ENCODE data around the gene MRI1. TPM values are rescaled to one million over a fixed set of nuclear protein-coding genes. Genes with fewer than 3 reads are reported as not detected.
A peak's percentile ranks its signal among the peaks of the same experiment; 100 is the strongest.
"Not testable (repeated sequence)": the region's sequence is repeated elsewhere in the genome, so short reads cannot be mapped to it uniquely, and the experiment has no call there.

The MRI1 gene
- total RNA-seq, 1 donor from 2014 or later, result 16.4 TPM

DNA sequence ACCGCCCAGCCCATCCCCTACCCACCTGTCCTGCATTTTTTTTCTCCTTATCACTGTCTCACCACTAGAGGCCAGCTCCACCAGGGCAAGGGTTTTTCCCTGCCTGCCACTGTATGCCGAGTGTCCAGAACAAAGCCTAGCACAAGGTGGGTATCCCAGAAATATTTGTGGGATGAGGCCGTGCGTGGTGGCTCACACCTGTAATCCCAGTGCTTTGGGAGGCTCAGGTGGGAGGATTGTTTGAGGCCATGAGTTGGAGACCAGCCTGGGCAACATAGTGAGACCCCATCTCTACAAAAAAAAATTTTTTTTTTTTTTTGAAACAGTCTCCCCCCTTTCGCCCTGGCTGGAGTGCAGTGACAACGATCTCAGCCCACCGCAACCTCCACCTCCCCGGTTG lies 2.9 kb upstream of the MRI1 start:
- DNase-seq, result no peak

DNA sequence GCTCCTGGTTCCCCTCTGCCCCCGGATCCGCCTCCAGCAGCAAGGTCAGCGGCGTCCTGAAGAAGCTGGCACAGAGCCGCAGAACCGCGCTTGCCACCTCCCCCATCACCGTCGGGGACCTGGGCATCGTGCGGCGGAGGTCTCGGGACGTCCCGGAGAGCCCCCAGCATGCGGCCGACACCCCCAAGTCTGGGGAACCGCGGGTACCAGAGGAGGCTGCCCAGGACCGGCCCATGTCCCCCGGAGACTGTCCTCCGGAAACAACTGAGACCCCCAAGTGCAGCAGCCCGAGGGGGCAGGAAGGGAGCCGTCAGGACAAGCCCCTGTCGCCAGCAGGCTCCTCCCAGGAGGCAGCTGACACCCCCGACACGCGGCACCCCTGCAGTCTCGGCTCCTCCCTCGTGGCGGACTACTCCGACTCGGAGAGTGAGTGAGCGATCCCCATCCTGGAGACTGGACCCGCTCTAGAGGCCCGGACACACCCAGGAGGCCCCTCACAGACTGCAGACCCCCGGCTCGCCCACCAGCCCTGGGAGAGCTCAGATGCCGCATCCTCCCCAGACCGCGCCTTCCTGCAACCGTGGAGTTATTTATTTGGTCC lies 1.6 kb upstream of the MRI1 start:
- no peak for DNase-seq

DNA sequence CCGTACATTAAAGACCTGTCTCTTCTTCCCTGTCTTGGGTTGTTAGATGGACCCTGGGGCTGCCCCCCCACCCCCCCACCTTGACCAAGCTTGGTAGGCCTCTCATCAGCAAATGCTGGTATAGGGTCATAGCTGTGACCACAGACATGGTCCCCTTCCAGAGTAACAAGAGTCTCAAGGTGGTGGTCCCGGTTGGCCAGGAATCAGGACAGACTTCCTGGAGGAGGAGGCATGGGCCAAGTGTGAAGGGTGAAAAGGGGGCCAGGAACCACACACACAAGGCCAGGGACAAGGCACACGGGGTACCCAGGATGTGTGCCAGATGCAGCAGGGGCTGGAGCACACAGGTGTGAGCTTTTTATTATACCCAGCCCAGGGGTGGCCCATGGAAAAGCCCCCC lies 1.1 kb upstream of the MRI1 start:
- DNase-seq, result no peak

- DNase-seq, result no peak
Observed at GRCh38 chr19:13764821-13765394, 586 bp downstream of the MRI1 start.

DNA sequence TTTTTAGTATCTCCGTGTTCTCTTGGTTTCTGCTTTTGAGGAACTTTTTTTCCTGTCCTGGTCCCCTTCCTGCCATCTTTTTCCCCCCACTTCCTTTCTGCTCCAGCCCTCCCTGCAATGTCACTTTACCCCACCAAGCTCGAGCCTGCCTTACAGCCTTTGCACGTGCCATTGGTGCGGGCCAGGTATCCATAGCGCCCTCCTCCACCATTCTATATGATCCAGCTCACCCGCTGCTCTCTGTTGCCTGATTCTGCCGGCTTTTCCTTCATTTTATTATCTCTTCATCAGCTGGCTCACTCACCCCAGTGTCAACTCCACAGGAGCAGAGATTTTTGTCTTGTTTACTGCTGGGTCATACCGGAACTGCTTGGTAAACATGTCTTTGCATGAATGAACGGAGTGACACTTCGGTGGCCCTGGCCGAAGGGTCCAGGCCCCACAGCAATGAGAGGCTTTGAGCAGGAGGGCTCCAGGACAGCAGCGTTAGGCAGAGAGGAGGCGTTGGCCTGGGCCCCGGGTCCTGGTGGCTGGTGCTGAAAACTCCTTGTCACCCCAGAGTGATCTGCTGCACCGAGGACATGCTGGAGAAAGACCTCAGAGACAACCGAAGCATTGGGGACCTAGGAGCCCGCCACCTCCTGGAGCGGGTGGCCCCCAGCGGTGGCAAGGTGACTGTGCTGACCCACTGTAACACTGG lies 1.2 kb downstream of the MRI1 start:
- no peak for DNase-seq

DNA sequence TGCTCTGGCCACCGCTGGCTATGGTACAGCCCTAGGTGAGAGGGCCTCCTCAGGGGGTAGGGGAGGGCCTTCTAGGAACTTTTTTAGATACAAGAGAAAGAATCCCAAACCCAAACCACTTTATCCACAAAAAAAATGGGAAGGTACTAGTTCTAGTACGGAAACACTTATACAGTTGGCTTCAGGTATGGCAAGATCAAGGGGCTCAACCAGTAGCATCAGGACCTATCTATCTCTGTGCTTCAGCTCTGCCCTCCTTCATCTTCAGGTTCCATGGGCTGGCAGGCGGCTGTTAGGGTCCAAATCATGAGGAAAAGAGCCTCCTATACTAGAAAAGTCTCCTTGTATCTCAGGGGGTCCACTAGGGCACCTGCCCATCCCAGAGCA lies 1.8 kb downstream of the MRI1 start:
- DNase-seq, result no peak

DNA sequence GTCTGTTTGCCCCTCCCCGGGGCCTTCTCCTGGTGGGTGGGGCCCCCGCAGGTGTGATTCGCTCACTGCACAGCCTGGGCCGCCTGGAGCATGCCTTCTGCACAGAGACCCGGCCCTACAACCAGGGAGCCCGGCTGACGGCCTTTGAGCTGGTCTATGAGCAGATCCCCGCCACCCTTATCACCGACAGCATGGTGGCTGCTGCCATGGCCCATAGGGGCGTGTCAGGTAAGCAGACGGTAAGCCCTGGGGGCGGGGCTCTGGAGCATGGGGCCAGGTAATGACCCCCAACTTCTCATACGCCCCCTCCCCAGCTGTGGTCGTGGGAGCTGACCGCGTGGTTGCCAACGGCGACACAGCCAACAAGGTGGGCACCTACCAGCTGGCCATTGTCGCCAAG lies 4.2 kb downstream of the MRI1 start:
- no peak for DNase-seq

- no peak for DNase-seq
Observed at GRCh38 chr19:13770013-13770635, 5.8 kb downstream of the MRI1 start.

DNA sequence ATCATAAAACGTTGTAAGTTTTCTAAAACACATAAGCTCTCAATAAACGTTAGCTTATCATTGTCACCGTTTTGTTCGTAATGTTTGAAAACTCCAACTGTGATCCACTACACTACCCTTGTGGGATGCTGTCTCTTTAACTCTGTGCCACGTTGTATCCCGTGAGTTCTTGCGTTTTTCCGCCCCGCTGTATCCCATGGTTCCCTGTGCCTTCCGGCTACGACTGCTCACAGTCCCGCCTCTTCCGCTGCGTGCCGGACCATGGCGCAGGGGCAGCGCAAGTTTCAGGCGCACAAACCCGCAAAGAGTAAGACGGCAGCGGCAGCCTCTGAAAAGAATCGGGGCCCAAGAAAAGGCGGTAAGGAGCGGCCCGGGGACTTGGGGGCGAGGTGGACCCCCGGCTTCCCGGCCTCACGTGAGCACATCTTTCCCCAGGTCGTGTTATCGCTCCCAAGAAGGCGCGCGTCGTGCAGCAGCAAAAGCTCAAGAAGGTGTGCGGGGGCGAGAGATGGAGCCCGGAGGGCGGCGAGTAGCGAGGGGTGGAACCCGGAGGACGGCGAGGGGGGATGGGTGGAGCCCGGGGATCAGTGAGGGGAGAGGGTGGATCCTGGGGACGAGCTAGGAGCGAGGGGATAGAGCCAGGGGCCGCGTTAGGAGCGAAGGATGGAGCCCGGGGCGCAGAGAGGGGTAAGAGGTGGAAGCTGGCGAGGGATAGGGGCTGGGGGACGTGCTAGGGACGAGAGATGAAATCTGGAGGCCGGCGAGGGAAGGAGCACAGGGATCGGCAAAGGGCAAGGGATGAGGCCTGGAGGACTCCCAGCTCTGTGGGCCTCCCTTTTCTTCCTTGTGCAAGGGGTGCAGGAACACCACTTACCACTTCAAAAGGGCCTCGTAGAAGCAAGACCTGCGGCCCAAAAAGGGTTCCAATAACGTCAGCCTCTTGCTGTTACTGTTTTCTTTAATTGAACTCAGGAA lies 10.2 kb downstream of the MRI1 start, which contains the start of gene C19orf53:
Gene C19orf53 (plus strand): TSS at position 240 of the 975 bp plus-strand sequence. CDS start 22 bp downstream, at position 262.
- peak; percentile 86 for DNase-seq

DNA sequence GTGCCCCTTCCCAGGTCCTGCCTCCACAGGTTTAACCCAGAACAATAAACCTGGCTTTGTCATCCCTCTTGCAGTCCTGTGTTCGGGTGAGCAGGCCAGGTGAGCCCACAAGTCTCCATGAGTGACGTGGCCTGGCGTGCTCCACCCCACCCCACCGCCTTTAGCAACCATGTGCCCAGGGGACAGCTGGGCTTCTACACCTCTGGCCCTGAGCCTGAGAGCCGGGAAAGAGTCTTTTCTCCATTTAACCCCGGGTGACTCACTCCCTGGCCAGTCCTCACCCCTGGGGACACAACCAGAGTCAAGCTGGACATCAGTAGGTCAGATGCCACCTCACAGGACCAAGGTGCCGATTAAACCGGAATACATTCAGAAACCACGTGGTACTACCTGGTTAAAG lies 14.1 kb downstream of the MRI1 start:
- DNase-seq, result no peak

DNA sequence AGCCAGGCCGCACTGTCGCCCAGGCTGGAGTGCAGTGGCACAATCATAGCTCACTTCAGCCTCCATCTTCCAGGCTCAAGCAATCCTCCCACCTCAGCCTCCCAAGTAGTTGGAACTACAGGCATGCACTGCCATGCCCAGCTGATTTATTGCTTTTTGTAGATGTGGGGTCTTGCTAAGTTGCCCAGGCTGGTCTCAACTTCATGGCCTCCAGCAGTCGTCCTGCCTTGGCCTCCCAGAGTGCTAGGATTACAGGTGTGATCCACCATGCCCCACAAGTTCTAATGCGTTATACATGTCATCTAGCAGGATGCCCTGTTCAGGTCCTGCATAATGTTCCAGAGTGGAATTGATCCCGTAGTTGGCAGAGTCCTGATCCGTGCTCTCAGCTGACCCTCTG lies 14.5 kb downstream of the MRI1 start:
- no peak for DNase-seq

DNA sequence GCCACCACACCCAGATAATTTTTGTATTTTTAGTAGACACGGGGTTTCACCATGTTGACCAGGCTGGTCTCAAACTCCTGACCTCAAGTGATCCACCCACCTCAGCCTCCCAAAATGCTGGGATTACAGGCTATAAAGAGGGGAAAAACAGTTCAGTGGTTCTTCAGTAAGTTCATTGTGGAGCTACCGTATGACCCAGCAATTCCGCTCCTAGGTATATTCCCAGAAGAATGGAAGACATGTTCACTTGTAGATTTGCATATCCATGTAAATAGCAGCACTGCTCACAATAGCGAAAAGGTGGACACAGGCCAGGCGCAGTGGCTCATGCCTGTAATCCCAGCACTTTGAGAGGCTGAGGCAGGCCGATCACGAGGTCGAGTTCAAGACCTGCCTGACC lies 15.5 kb downstream of the MRI1 start:
- not testable (repeated sequence) for DNase-seq

- no peak for DNase-seq
Observed at GRCh38 chr19:13781547-13781946, 17.2 kb downstream of the MRI1 start.

DNA sequence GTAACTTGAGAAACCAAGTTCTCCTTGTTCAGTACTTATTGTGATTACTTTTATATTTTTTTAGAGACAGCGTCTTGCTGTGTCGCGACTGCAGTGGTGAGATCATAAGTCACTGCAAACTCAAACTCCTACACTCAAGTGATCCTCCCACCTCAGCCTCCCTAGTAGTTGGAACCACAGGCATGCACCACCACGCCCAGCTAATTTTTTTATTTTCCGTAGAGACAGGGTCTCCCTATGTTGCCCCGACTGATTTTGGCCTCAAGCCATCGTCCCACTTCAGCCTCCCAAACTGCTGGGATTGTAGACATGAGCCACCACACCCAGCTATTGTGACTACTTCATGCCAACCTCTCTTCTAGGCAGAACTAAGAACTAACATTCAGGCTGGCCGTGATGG lies 18.2 kb downstream of the MRI1 start:
- DNase-seq, result no peak

DNA sequence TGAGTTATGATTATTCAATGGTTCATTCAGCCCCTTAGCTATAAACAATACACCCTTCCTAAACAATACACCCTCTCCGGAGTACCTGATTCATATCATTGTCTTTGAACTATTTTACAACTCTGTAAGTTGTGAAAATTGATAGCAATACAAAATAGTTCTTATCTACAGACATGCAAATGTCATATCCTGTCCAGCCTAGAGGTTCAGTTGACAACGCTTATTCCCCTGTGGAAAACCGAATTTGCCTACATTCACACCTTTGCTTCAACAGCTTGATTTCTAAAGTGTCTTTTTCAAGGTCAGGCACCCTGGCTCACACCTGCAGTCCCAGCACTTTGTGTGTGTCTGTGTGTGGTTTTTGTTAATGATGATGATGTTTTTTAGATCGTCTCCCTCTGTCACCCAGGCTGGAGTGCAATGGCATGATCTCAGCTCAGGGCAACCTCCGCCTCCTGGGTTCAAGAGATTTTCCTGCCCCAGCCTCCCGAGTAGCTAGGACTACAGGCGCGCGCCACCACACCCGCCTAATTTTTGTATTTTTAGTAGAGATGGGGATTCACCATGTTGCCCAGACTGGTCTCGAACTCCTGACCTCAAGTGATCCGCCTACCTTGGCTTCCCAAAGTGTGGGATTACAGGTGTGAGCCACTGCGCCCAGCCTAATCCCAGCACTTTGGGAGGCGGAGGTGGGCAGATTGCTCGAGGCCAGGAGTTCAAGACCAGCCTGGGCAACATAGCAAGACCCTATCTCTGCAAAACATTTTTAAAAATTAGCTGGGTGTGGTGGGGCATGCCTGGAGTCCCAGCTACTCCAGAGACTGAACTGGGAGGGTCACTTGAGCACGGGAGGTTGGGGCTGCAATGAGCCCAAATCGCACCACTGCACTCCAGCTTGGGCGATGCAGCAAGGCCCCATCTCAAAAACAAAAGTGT lies 19.5 kb downstream of the MRI1 start:
- DNase-seq, result no peak

DNA sequence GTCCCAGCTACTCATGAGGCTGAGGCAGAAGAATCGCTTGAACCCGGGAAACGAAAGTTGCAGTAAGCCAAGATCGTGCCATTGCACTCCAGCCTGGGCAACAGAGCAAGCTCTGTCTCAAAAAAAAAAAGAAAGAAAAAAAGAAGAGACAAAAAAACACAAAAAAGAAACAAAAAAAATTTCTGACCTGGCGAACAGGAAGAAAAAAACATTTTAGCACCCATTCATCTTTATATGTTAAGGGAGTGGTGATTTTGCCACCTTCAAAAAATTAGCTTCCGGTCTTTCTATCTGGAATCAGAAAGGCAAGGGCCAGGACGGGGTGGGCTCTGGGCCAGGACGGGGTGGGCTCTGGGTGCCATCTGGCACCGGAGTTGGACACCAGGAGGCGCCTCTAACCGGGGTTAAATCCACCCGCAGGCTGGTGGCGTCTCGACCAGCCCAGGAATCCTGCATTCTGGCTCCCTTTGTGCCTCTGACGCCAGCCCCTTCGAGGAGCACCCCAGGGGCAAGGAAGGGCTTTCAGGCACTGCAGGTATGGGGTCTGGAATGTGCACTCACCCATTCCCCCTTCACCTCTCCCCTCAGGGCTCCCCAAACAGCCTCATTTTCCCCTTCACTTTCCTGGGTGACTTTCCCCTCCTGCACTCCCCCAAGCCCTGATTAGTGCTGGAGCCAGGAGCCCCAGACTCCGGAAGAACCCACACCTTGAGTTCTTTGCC lies 20.6 kb downstream of the MRI1 start:
- no peak for DNase-seq

GRCh38 chr19:13788991-13789390 lies 24.7 kb downstream of the MRI1 start:
- no peak for DNase-seq

GRCh38 chr19:13790354-13790753 lies 26.0 kb downstream of the MRI1 start:
- no peak for DNase-seq

GRCh38 chr19:13793317-13793716 lies 29.0 kb downstream of the MRI1 start:
- not testable (repeated sequence) for DNase-seq

- no peak for DNase-seq
Observed at GRCh38 chr19:13794398-13794756, 30.1 kb downstream of the MRI1 start.
